ENCODE data around the gene HOXB5. TPM values are rescaled to one million over a fixed set of nuclear protein-coding genes. Genes with fewer than 3 reads are reported as not detected.

The HOXB5 gene
- total and polyA plus RNA-seq, 10 of the 15 experiments (the other 5 are each of a cell fraction or from before 2014, with no cell fraction given): not detected

- TF ChIP-seq, protein P1, sequence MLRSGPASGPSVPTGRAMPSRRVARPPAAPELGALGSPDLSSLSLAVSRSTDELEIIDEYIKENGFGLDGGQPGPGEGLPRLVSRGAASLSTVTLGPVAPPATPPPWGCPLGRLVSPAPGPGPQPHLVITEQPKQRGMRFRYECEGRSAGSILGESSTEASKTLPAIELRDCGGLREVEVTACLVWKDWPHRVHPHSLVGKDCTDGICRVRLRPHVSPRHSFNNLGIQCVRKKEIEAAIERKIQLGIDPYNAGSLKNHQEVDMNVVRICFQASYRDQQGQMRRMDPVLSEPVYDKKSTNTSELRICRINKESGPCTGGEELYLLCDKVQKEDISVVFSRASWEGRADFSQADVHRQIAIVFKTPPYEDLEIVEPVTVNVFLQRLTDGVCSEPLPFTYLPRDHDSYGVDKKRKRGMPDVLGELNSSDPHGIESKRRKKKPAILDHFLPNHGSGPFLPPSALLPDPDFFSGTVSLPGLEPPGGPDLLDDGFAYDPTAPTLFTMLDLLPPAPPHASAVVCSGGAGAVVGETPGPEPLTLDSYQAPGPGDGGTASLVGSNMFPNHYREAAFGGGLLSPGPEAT (IDR thresholded peaks at IDR 0.05; ENCODE audit: low read depth): no peak
- TF ChIP-seq NKRF (conservative IDR thresholded peaks at IDR 0.05) (peak; percentile 57), SREBF2 (IDR thresholded peaks at IDR 0.05; ENCODE audit: low read length) (no peak), ATF2 (IDR thresholded peaks at IDR 0.05; ENCODE audit: low read length) (no peak), DPF2 (IDR thresholded peaks at IDR 0.05) (0 out of 2 replicates have a peak, but pooled peaks have one; percentile 15), IKZF1 (conservative IDR thresholded peaks at IDR 0.05) (no peak), ZZZ3 (IDR thresholded peaks at IDR 0.05; ENCODE audit: control insufficient read depth, insufficient read length, low read depth) (no peak), ETV6 (conservative IDR thresholded peaks at IDR 0.05 in 1 of 2, IDR thresholded peaks at IDR 0.05 in 1 of 2; ENCODE audit: borderline replicate concordance in 1 of 2, low read depth in 1 of 2) (no peak), MAX (IDR thresholded peaks at IDR 0.05; ENCODE audit: low read depth, low read length) (peak; percentile 73; the same call in 1 of the 2 replicates), MTA3 (IDR thresholded peaks at IDR 0.05; ENCODE audit: borderline replicate concordance, low read length) (no peak), NBN (IDR thresholded peaks at IDR 0.05) (no peak), BMI1 (IDR thresholded peaks at IDR 0.05; ENCODE audit: borderline replicate concordance) (no peak), NFXL1 (IDR thresholded peaks at IDR 0.05; ENCODE audit: borderline replicate concordance) (no peak), NFYB (IDR thresholded peaks at IDR 0.05; ENCODE audit: insufficient read depth, low read depth, low read length) (peak; percentile 77), E4F1 (IDR thresholded peaks at IDR 0.05; ENCODE audit: borderline replicate concordance, partially characterized antibody) (no peak), BHLHE40 (IDR thresholded peaks at IDR 0.05; ENCODE audit: borderline replicate concordance in 1 of 2, low read depth in 2 of 2, low read length in 1 of 2) (no peak), ZNF274 (IDR thresholded peaks at IDR 0.05; ENCODE audit: insufficient read depth, insufficient read length) (no peak), RUNX3 (IDR thresholded peaks at IDR 0.05; ENCODE audit: low read length) (peak; percentile 12; the same call in 1 of the 2 replicates), NFYA (IDR thresholded peaks at IDR 0.05; ENCODE audit: borderline replicate concordance, low read depth, low read length) (no peak), BCL11A (IDR thresholded peaks at IDR 0.05; ENCODE audit: low read depth, low read length) (no peak), POLR2AphosphoS2 (IDR thresholded peaks at IDR 0.05; ENCODE audit: low read depth, low read length) (0 out of 2 replicates have a peak, but pooled peaks have one; percentile 31), SPI1 (IDR thresholded peaks at IDR 0.05; ENCODE audit: borderline replicate concordance, insufficient read depth, low read depth, low read length) (no peak), HDGF (IDR thresholded peaks at IDR 0.05) (no peak)
Measured at GRCh38 chr17:48577946-48578615, 15.5 kb downstream of the HOXB5 start, which contains the start of gene HOXB4 (continued).

Measured in GM12878 (cell line).